Endodermal cell (in vitro differentiated cells): ENCODE results near the gene RALGAPA2. TPM values are rescaled to one million over a fixed set of nuclear protein-coding genes. Genes with fewer than 3 reads are reported as not detected.
A peak's percentile ranks its signal among the peaks of the same experiment; 100 is the strongest.

Experiments
- DNase-seq: peaks from one replicate; pipeline ENCODE4 v3.0.0-alpha.2; 2017
- H3K27ac ChIP-seq: 2 replicates; pipeline ENCODE4 v1.5.1; 2013; ENCODE audit warnings: mild to moderate bottlenecking, low read depth, low read length, moderate library complexity
- H3K27me3 ChIP-seq: 2 replicates; pipeline ENCODE4 v1.6.1; 2013; ENCODE audit warnings: mild to moderate bottlenecking, low read length, moderate library complexity; ENCODE audit not compliant: insufficient read depth, control insufficient read depth, poor library complexity, severe bottlenecking
- H3K36me3 ChIP-seq: 2 replicates; pipeline ENCODE4 v1.7.0; 2013; ENCODE audit warnings: mild to moderate bottlenecking, low read length, moderate library complexity; ENCODE audit not compliant: control insufficient read depth, insufficient read depth
- H3K4me1 ChIP-seq: one replicate; pipeline ENCODE4 v1.7.0; 2013; ENCODE audit warnings: low read length; ENCODE audit not compliant: control insufficient read depth, insufficient read depth
- H3K4me3 ChIP-seq: 2 replicates; pipeline ENCODE4 v1.5.1; 2013; ENCODE audit warnings: mild to moderate bottlenecking, low read length, moderate library complexity
- H3K9ac ChIP-seq: 2 replicates; pipeline ENCODE4 v1.6.1; 2013; ENCODE audit warnings: mild to moderate bottlenecking, low read length, moderate library complexity; ENCODE audit not compliant: poor library complexity, severe bottlenecking; ENCODE audit errors: extremely low read depth
- H3K9me3 ChIP-seq: 2 replicates; pipeline ENCODE4 v1.6.1; 2013; ENCODE audit warnings: mild to moderate bottlenecking, low read length, moderate library complexity; ENCODE audit not compliant: control insufficient read depth
- H3K27ac Mint-ChIP-seq: 2 replicates; pipeline ENCODE4 v1.8.0; 2020; ENCODE audit warnings: mixed read lengths
- H3K27me3 Mint-ChIP-seq: 2 replicates; pipeline ENCODE4 v1.8.0; 2021; ENCODE audit warnings: mild to moderate bottlenecking, mixed read lengths; ENCODE audit not compliant: insufficient read depth
- H3K36me3 Mint-ChIP-seq: 2 replicates; pipeline ENCODE4 v1.8.0; 2020; ENCODE audit warnings: low read depth, mixed read lengths
- H3K4me1 Mint-ChIP-seq: 2 replicates; pipeline ENCODE4 v1.8.0; 2020; ENCODE audit warnings: mixed read lengths
- H3K4me3 Mint-ChIP-seq: 2 replicates; pipeline ENCODE4 v1.8.0; 2020; ENCODE audit warnings: mild to moderate bottlenecking, moderate library complexity, mixed read lengths
- H3K9me3 Mint-ChIP-seq: 2 replicates; pipeline ENCODE4 v1.8.0; 2020; ENCODE audit warnings: mild to moderate bottlenecking, mixed read lengths
- WGBS, 2 experiments: methylation state at CpG; one replicate each; pipeline versions ENCODE4 v1.1.5 to v1.1.7; 2013; ENCODE audit warnings: missing lambda C conversion rate in 2 of 2, mixed read lengths in 1 of 2; ENCODE audit not compliant: insufficient coverage in 1 of 2, insufficient read length in 1 of 2; 5-methylcytosine and 5-hydroxymethylcytosine counted together
- total RNA-seq, 2 donors: library from RNA; stranded (reverse); fragmentation: NEBNext Ultra II Directional in 1 of 2; extraction: Animal tissue kit (Norgen Biotek cat#: 25700) in 1 of 2; gene quantifications; 2 replicates in 1 of 2; 3 replicates in 1 of 2; pipeline ENCODE4 v1.2.1, GENCODE V29; 2021
- TF ChIP-seq, protein P1 (sequence below): fragments of 200-600 bp; sonication (generic); conservative IDR thresholded peaks from 2 replicates; pipeline ENCODE4 v1.5.0; 2021; ENCODE audit warnings: antibody characterized with exemption, mild to moderate bottlenecking

The RALGAPA2 gene
- total RNA-seq, 2 donors from 2014 or later = 19.5 to 24.6 TPM

- TF ChIP-seq, protein P1, sequence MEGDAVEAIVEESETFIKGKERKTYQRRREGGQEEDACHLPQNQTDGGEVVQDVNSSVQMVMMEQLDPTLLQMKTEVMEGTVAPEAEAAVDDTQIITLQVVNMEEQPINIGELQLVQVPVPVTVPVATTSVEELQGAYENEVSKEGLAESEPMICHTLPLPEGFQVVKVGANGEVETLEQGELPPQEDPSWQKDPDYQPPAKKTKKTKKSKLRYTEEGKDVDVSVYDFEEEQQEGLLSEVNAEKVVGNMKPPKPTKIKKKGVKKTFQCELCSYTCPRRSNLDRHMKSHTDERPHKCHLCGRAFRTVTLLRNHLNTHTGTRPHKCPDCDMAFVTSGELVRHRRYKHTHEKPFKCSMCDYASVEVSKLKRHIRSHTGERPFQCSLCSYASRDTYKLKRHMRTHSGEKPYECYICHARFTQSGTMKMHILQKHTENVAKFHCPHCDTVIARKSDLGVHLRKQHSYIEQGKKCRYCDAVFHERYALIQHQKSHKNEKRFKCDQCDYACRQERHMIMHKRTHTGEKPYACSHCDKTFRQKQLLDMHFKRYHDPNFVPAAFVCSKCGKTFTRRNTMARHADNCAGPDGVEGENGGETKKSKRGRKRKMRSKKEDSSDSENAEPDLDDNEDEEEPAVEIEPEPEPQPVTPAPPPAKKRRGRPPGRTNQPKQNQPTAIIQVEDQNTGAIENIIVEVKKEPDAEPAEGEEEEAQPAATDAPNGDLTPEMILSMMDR = no peak
- Mint-ChIP-seq H3K4me1 (peaks cover 3% of the 10 kb centered on the region), H3K36me3 (no peaks in the 10 kb centered on the region), H3K9me3 (peaks cover 5% of the 10 kb centered on the region), H3K27ac (no peak overlapping the region), H3K27me3 (peaks cover 65% of the 10 kb centered on the region), H3K4me3 (no peak overlapping the region)
- no peak for DNase-seq
- no peaks in the 10 kb centered on the region for H3K9me3 ChIP-seq
- H3K9ac ChIP-seq = no peak overlapping the region
- H3K27ac ChIP-seq = no peak overlapping the region
- H3K36me3 ChIP-seq = no peaks in the 10 kb centered on the region
- no peak overlapping the region for H3K4me3 ChIP-seq
- WGBS, 2 experiments = 85 to 87% methylated on average over 5 to 8 of the region's 8 CpGs
- H3K4me1 ChIP-seq = no peaks in the 10 kb centered on the region
- peaks cover 57% of the 10 kb centered on the region for H3K27me3 ChIP-seq
These were observed 336.6 kb downstream of the RALGAPA2 start for GRCh38 chr20:20375862-20376261.

- 57 to 75% methylated on average over 9 to 17 of the region's 17 CpGs for WGBS, 2 experiments
- Histone ChIP-seq H3K4me3 (no peak overlapping the region), H3K27ac (no peak overlapping the region), H3K9ac (no peak overlapping the region), H3K9me3 (no peaks in the 10 kb centered on the region), H3K36me3 (no peaks in the 10 kb centered on the region), H3K27me3 (peaks cover 79% of the 10 kb centered on the region), H3K4me1 (no peaks in the 10 kb centered on the region)
- no peak overlapping the region for H3K27ac Mint-ChIP-seq
- H3K27me3 Mint-ChIP-seq = peaks cover 82% of the 10 kb centered on the region
- H3K9me3 Mint-ChIP-seq = no peaks in the 10 kb centered on the region
- no peaks in the 10 kb centered on the region for H3K36me3 Mint-ChIP-seq
- TF ChIP-seq, protein P1 = no peak
- no peak overlapping the region for H3K4me3 Mint-ChIP-seq
- peaks cover 8% of the 10 kb centered on the region for H3K4me1 Mint-ChIP-seq
- no peak for DNase-seq
These were observed 339.3 kb downstream of the RALGAPA2 start for GRCh38 chr20:20373091-20373571.

- Mint-ChIP-seq H3K27ac (peak overlapping the region; percentile 15), H3K4me1 (peaks cover 8% of the 10 kb centered on the region), H3K36me3 (no peaks in the 10 kb centered on the region), H3K27me3 (peaks cover 86% of the 10 kb centered on the region), H3K4me3 (no peak overlapping the region), H3K9me3 (no peaks in the 10 kb centered on the region)
- Histone ChIP-seq H3K36me3 (no peaks in the 10 kb centered on the region), H3K9me3 (no peaks in the 10 kb centered on the region), H3K4me3 (no peak overlapping the region), H3K9ac (no peak overlapping the region), H3K4me1 (no peaks in the 10 kb centered on the region), H3K27me3 (peaks cover 92% of the 10 kb centered on the region), H3K27ac (no peak overlapping the region)
- 20 to 25% methylated on average over 1 to 3 of the region's 3 CpGs for WGBS, 2 experiments
- TF ChIP-seq, protein P1 = no peak
- DNase-seq = no peak
These were observed 340.8 kb downstream of the RALGAPA2 start for GRCh38 chr20:20371681-20372080.
